ENCODE measurements around the gene BRAF. TPM values are rescaled to one million over a fixed set of nuclear protein-coding genes. Genes with fewer than 3 reads are reported as not detected.
"Not testable (repeated sequence)": the region's sequence is repeated elsewhere in the genome, so short reads cannot be mapped to it uniquely, and the experiment has no call there.

The BRAF gene
- total RNA-seq, 4 donors from 2014 or later = 36.5 to 59.6 (median 45.4) TPM

DNA sequence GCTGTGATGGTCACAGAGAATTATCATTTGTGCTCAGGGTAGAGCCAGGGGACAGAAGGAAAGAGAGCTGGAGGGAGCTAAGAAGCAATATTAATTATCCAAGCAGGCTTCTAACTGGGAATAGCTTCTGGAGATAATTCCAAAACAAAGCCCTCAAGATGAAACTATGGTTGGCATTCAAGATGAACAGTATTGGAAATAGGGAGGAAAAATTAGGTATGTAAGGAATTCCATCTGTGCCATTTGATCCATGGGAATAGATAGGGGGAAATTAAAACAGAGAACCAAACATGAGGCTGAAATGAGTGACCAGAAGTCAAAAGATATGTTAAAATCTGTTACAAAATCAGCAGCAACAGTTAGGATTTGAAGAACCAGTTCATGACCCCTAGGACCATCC lies 152.9 kb downstream of the BRAF start:
- no peak for DNase-seq (ENCODE audit: low spot score in 2 of 2)
- no peak overlapping the region for H3K4me3 ChIP-seq (ENCODE audit: low read depth, poor library complexity, severe bottlenecking)
- intact Hi-C loops (cut with DNase I; ENCODE audit: low total_unique reads) = no loop called here
- no peak for TF ChIP-seq POLR2A (IDR thresholded peaks at IDR 0.05)
- TF ChIP-seq, protein P1, sequence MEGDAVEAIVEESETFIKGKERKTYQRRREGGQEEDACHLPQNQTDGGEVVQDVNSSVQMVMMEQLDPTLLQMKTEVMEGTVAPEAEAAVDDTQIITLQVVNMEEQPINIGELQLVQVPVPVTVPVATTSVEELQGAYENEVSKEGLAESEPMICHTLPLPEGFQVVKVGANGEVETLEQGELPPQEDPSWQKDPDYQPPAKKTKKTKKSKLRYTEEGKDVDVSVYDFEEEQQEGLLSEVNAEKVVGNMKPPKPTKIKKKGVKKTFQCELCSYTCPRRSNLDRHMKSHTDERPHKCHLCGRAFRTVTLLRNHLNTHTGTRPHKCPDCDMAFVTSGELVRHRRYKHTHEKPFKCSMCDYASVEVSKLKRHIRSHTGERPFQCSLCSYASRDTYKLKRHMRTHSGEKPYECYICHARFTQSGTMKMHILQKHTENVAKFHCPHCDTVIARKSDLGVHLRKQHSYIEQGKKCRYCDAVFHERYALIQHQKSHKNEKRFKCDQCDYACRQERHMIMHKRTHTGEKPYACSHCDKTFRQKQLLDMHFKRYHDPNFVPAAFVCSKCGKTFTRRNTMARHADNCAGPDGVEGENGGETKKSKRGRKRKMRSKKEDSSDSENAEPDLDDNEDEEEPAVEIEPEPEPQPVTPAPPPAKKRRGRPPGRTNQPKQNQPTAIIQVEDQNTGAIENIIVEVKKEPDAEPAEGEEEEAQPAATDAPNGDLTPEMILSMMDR (IDR thresholded peaks at IDR 0.05) = no peak

- intact Hi-C loops (cut with DNase I; ENCODE audit: low total_unique reads) = no loop called here
- DNase-seq (ENCODE audit: low spot score in 2 of 2) = no peak
- TF ChIP-seq, protein P1 (IDR thresholded peaks at IDR 0.05) = no peak
- TF ChIP-seq POLR2A (IDR thresholded peaks at IDR 0.05) = no peak
- 95 to 99% methylated on average over 3 of the region's 3 CpGs for WGBS, 2 donors
- H3K4me3 ChIP-seq (ENCODE audit: low read depth, poor library complexity, severe bottlenecking) = no peak overlapping the region
Observed at GRCh38 chr7:140769852-140770251, 154.9 kb downstream of the BRAF start.

- no peak for TF ChIP-seq POLR2A (IDR thresholded peaks at IDR 0.05)
- TF ChIP-seq, protein P1 (IDR thresholded peaks at IDR 0.05) = no peak
- intact Hi-C loops (cut with DNase I; ENCODE audit: low total_unique reads) = no loop called here
- 96 to 97% methylated on average over 3 of the region's 3 CpGs for WGBS, 2 donors
- DNase-seq (ENCODE audit: low spot score in 2 of 2) = no peak
- H3K4me3 ChIP-seq (ENCODE audit: low read depth, poor library complexity, severe bottlenecking) = no peak overlapping the region
Observed at GRCh38 chr7:140767418-140767817, 157.3 kb downstream of the BRAF start.

GRCh38 chr7:140765441-140765840 lies 159.3 kb downstream of the BRAF start:
- intact Hi-C loops (cut with DNase I; ENCODE audit: low total_unique reads) = not testable (repeated sequence)
- WGBS, 2 donors = 100% methylated on average over 1 of the region's 1 CpG; no CpG with 5 or more reads in 1 of the 2 donors

DNA sequence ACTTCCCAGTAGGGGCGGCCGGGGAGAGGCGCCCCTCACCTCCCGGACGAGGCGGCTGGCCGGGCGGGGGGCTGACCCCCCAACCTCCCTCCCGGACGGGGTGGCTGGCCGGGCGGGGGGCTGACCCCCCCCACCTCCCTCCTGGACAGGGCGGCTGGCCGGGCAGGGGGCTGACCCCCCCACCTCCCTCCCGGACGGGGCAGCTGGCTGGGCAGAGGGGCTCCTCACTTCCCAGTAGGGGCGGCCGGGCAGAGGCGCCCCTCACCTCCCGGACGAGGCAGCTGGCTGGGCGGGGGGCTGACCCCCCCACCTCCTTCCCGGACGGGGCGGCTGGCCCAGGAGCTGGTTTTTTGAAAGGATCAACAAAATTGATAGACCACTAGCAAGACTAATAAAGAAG lies 161.6 kb downstream of the BRAF start:
- H3K4me3 ChIP-seq (ENCODE audit: low read depth, poor library complexity, severe bottlenecking); DNase-seq (ENCODE audit: low spot score in 2 of 2); intact Hi-C loops (cut with DNase I; ENCODE audit: low total_unique reads): not testable (repeated sequence)
- WGBS, 2 donors = 88 to 98% methylated on average over 6 to 15 of the region's 25 CpGs

More at GRCh38 chr7:140765441-140765840, 159.3 kb downstream of the BRAF start:
- not testable (repeated sequence) for H3K4me3 ChIP-seq (ENCODE audit: low read depth, poor library complexity, severe bottlenecking); DNase-seq (ENCODE audit: low spot score in 2 of 2)

GRCh38 chr7:140761375-140761774 lies 163.4 kb downstream of the BRAF start:
- intact Hi-C loops (cut with DNase I; ENCODE audit: low total_unique reads); DNase-seq (ENCODE audit: low spot score in 2 of 2): not testable (repeated sequence)
- WGBS, 2 donors = 83 to 93% methylated on average over 3 of the region's 3 CpGs

GRCh38 chr7:140754506-140754905 lies 170.2 kb downstream of the BRAF start:
- no peak overlapping the region for H3K4me3 ChIP-seq (ENCODE audit: low read depth, poor library complexity, severe bottlenecking)
- 66 to 71% methylated on average over 3 of the region's 3 CpGs for WGBS, 2 donors
- DNase-seq (ENCODE audit: low spot score in 2 of 2) = no peak
- intact Hi-C loops (cut with DNase I; ENCODE audit: low total_unique reads) = no loop called here
- TF ChIP-seq POLR2A (IDR thresholded peaks at IDR 0.05) = no peak
- TF ChIP-seq, protein P1 (IDR thresholded peaks at IDR 0.05) = no peak

More at GRCh38 chr7:140761375-140761774, 163.4 kb downstream of the BRAF start:
- not testable (repeated sequence) for H3K4me3 ChIP-seq (ENCODE audit: low read depth, poor library complexity, severe bottlenecking)

All from lower leg skin (tissue), 4 donors.